ENCODE results near the gene SPOP.

Gene SPOP

DNA sequence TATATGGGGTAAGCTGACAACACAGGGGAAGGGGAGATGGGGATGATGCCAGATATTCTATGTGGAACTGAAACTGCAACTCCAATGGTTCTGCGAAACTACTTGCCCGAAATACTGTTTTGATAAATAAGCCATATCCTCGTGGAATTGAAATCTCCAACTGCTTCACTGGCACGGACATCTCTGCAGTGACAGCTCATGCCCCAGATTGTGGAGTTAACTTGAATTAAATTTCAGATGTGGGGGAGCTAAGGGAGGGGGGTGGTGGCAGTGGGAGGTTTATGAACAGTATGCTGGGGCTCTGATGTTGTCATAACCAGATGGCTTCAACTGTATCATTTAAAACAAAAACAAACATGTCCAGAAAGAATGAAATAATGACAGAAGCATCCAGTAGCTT, 80.5 kb downstream of the SPOP start:
- TF ChIP-seq, protein P1, sequence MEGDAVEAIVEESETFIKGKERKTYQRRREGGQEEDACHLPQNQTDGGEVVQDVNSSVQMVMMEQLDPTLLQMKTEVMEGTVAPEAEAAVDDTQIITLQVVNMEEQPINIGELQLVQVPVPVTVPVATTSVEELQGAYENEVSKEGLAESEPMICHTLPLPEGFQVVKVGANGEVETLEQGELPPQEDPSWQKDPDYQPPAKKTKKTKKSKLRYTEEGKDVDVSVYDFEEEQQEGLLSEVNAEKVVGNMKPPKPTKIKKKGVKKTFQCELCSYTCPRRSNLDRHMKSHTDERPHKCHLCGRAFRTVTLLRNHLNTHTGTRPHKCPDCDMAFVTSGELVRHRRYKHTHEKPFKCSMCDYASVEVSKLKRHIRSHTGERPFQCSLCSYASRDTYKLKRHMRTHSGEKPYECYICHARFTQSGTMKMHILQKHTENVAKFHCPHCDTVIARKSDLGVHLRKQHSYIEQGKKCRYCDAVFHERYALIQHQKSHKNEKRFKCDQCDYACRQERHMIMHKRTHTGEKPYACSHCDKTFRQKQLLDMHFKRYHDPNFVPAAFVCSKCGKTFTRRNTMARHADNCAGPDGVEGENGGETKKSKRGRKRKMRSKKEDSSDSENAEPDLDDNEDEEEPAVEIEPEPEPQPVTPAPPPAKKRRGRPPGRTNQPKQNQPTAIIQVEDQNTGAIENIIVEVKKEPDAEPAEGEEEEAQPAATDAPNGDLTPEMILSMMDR (IDR thresholded peaks at IDR 0.05; ENCODE audit: insufficient read depth, low read depth, low read length, missing control alignments) = no peak

GRCh38 chr17:49596613-49597244, 81.2 kb downstream of the SPOP start:
- H3K4me3 ChIP-seq (ENCODE audit: low read depth, low read length) = no peak overlapping the region
- TF ChIP-seq, protein P1 (IDR thresholded peaks at IDR 0.05; ENCODE audit: insufficient read depth, low read depth, low read length, missing control alignments) = no peak
- no peak for DNase-seq (ENCODE audit: low read depth)

More for the DNA sequence above, 80.5 kb downstream of the SPOP start:
- no peak for DNase-seq (ENCODE audit: low read depth)
- no peak overlapping the region for H3K4me3 ChIP-seq (ENCODE audit: low read depth, low read length)

- no peak for DNase-seq (ENCODE audit: low read depth)
- no peak overlapping the region for H3K4me3 ChIP-seq (ENCODE audit: low read depth, low read length)
- TF ChIP-seq, protein P1 (IDR thresholded peaks at IDR 0.05; ENCODE audit: insufficient read depth, low read depth, low read length, missing control alignments) = no peak
Measured at GRCh38 chr17:49595980-49596379, 81.9 kb downstream of the SPOP start.

DNA sequence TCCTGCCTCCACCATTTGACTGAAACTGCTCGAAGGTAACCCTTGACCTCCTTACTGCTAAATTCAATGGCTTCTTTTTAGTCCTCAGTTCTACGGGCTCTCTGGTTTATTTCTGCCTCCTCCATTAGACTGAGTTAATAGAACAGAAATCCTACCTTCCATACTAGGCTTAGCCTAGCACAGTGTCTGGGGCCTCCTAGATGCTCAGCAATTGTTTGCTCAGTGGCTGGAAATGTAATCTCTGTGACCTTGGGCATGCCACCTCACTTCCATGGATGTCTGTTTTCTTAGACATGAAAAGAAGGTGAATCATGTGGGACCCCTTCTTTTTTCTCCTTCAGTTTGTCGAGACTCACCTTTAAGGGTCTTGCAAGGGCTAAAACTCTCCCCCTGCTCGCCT, 82.6 kb downstream of the SPOP start:
- H3K4me3 ChIP-seq (ENCODE audit: low read depth, low read length) = no peak overlapping the region
- TF ChIP-seq, protein P1 (IDR thresholded peaks at IDR 0.05; ENCODE audit: insufficient read depth, low read depth, low read length, missing control alignments) = no peak
- no peak for DNase-seq (ENCODE audit: low read depth)

DNA sequence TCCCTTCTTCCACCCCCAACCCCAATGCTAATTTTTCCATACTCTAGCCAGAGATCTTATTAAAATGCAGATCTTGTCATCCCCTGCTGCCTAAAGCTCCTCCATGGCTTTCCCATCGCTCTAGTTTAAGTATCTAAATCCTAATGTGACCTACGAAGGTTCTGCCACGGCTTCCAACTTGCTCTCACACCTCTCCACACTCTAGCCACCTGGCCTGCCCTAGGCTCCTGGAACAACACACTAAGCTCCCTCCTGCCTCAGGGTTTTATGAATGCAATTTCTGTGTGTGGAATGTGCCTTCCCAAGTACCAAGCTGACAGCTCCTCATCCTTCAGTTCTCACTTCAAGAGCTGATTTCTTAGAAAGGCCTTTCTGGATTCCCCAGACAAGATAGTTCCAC, 85.6 kb downstream of the SPOP start:
- TF ChIP-seq, protein P1 (IDR thresholded peaks at IDR 0.05; ENCODE audit: insufficient read depth, low read depth, low read length, missing control alignments) = no peak
- no peak overlapping the region for H3K4me3 ChIP-seq (ENCODE audit: low read depth, low read length)
- no peak for DNase-seq (ENCODE audit: low read depth)

DNA sequence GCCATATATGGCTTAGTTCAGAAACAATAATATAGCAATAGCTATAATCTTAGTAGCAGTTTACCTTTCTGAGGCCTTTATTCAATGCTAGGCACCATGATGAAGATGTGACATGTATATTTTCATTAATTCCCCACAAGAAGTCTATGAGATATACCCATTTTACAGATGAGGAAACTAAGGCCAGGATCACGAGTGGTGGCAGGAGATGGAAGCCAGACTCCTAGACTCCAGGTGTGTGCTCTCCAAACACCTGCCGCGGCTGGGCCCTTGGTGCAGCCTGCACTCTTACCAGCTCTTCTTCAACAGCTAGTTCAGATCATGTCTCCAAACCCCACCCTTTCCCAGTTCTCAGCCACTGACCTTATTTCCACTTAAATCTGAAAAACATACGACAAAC, 87.0 kb downstream of the SPOP start:
- DNase-seq (ENCODE audit: low read depth) = no peak
- no peak overlapping the region for H3K4me3 ChIP-seq (ENCODE audit: low read depth, low read length)
- TF ChIP-seq, protein P1 (IDR thresholded peaks at IDR 0.05; ENCODE audit: insufficient read depth, low read depth, low read length, missing control alignments) = no peak

GRCh38 chr17:49589577-49589927, 88.3 kb downstream of the SPOP start:
- TF ChIP-seq, protein P1 (IDR thresholded peaks at IDR 0.05; ENCODE audit: insufficient read depth, low read depth, low read length, missing control alignments) = no peak
- no peak overlapping the region for H3K4me3 ChIP-seq (ENCODE audit: low read depth, low read length)
- no peak for DNase-seq (ENCODE audit: low read depth)
